HG02981 (cell line): ENCODE data around the gene MAP2.
A peak's percentile ranks its signal among the peaks of the same experiment; 100 is the strongest.
"Not testable (repeated sequence)": the region's sequence is repeated elsewhere in the genome, so short reads cannot be mapped to it uniquely, and the experiment has no call there.

ENCODE experiments used
- ATAC-seq: cut with Tn5 transposase; IDR thresholded peaks from one replicate; pipeline ENCODE4 v1.9.1; 2021; ENCODE audit warnings: mild to moderate bottlenecking, moderate library complexity; ENCODE audit not compliant: unreplicated experiment

MAP2 gene

DNA sequence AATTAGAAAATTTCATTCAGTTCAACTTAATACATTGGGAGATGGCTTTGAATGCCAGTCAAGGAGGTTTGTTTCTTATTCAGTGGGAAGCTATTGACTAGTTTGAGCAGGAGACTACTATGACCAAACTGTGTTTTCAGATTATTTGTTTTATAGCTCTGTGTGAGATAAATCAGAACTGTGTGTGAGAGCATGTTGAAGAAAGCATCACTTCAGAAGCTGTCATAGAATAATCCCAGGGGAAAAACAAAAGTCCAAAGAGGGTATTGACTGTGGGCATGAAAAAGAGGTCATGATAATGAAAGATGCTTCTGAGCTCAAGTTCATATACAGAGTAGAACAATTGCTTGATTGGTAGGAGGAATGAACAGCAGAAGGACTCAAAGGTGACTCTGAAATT lies 160.6 kb downstream of the MAP2 start:
- ATAC-seq = no peak

DNA sequence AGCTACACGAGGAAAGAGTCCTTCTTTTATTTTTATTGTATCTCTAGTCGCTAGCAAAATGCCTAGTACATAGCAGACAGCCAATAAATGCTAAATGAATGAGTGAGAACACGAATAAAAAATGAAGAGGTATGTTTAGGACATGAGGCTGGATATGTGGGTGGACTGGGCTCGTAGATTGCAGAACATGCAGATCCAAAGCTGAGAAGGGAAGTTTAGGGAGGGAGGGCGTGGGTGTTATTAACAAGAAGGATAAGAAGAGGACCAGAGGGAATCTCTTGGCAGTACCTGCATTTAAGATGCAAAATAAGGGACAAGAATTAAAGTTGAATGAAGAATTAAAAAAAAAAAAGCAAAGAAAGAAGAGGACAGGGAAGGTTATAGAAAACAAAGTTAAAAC lies 161.1 kb downstream of the MAP2 start:
- no peak for ATAC-seq

DNA sequence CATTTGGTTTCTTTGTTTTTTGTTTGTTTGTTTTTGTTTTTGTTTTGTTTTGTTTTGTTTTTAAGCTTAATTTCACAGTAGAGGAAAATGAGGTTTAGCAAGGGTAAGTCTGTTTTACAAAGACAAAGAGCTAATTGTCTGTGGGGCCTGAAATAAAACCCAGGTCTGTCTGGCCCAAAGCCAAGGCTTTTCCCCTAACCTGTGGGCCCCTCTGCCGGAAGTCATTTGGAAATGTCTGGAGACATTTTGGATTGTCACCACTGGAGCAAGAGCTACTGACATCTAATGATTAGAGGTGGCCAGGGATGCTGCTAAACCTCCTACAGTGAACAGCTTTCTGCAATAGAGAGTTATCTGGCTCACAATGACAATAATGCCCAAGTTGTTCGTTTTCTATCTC lies 167.2 kb downstream of the MAP2 start:
- ATAC-seq = no peak

DNA sequence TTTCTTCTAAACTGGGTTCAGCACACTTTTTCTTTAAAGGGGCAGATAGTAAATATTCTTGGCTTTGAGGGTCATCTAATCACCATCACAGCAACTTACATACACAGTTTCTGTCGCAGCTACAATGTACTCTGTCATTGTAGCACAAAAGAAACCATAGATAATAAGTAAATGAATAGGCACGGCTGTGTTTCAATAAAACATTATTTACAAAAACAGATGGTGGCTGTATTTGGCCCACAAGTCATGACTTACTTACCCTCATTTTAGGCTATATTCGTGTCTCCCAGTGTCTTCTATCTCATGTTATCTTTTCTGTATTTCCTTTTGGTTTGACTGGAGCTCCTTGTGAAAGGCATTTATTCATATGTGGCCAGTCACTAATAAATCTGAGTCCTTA lies 168.3 kb downstream of the MAP2 start:
- no peak for ATAC-seq

DNA sequence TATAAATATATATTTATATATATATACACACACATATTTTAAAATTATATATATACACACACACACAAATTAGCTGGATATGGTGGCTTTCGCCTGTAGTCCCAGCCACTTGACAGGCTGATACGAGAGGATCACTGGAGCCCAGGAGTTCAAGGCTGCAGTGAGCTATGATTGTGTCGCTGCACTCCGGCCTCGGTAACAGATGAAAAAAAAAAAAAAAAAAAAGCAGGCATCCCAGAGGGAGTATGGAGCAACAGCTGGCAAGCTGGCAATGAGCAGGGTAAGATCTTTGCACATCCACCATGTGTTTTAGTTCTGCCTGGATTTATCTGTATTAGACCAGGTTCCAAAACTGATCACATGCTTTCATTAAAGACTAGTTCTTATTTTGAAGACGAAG lies 170.1 kb downstream of the MAP2 start:
- ATAC-seq = no peak

DNA sequence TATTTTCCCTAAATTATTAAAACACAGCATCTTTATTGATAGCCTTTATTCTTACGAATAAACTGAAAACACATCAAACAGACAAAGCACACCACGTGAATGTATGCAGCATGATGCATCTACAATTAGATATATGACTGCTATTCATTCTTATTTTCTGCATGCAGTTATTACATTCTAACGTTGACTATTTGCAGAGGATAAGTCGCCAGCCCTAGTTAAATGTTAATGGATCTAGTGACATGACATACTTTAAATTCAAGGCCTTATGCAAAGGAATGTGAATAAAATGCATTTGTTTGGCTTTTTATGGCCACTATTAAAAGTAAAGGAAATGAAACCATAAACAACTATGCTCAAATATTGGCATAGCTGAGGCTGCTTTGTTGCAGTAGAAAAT lies 172.4 kb downstream of the MAP2 start:
- ATAC-seq = no peak

DNA sequence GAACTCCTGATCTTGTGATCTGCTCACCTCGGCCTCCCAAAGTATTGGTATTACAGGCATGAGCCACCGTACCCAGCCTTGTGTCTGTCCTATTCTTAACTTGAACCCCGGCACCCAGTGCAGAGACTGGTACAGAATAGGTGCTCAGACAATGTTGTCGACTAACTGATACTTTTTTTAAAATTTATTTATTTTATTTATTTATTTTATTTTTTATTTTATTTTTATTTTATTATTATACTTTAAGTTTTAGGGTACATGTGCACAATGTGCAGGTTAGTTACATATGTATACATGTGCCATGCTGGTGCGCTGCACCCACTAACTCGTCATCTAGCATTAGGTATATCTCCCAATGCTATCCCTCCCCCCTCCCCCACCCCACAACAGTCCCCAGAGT lies 174.4 kb downstream of the MAP2 start:
- not testable (repeated sequence) for ATAC-seq

DNA sequence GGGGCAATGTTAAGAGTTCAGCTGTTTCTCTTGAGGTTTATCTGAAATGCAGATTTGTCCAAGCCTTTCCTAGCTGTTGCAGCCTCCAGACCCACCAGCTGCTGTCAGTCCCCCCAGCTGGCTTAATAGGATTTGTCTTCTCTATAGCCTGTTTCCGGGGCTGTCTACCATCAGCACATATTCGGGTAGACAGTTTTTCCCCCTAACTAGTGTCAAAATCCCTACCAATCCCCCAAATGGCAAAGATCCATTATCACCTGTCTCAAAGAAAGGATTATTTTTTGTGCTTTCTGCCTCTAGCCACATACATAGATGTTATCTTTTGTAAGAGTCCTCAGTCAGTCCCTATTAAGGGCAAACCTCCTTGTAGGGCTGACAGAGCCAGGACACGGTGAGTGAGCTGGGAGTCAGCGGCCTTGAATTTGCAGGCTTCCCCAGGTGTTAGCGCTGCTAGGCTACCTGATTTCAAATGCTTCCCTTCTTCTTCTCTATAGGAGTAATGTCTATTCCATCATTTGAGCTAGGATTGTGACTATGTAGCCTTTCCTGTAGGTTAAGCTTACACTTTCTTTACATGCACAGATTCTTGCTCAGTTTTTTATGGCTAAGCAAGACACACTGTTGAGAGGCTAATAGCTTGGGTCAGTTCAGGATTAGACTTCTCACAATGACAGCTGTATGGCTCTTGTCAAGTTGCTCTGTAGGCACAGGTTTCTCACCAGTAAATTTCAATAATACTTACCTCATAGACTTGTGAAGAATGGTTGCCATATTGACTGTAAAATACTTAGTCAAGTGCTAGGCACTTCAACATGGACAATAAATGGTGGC lies 176.7 kb downstream of the MAP2 start:
- no peak for ATAC-seq

DNA sequence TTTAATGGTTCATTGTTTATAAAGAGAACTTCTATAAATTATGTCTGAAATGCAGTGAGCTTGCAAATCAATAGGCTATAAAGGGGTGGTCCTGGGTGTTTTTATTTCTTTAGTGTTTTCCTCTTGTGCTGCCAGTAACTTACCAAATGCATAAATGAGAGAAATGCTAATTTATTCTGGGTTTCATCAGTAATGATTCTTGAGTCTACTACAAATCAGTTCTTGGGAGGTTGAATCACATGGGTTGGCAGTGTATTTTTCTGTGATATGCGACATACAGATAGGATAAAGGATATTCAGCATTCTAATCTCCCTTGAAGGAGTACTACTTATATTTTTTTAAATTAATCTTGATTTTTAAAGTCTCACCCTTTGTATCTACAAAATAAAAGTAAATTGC lies 177.7 kb downstream of the MAP2 start:
- no peak for ATAC-seq

DNA sequence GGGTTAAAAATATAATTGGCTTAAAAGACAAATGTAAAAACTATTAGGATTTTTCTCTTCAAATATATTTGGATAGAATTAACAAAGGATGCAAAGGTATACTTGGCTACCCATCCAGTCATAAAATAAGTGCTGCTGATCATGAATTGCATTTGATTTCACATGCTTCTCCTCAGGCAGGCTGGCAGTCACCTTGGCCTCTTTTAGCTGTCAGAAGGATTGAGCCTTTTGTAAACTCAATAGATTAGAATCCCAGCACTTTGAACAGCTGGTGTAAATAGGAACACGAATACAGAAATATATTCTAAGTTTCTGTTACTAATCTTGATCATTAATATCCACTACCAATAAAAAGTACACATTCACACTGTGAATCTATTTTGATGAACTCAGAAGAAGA lies 178.4 kb downstream of the MAP2 start:
- no peak for ATAC-seq

DNA sequence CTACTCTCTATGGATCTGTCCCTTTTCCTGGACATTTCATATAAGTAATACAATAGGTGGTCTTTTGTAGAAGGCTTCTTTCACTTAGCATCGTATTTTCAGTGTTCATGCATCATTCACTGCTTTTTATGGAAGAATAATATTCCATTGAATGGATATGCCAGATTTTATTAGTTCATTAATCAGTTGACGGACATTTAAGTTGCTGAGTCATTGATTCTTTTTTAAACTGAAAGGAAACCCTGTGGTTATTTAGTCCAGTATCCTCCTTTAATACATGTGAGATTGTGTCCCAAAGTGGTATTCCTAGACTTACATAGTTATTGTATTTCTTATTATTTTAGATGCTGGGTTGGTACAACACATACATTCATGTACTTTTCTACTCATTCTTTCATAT lies 185.7 kb downstream of the MAP2 start:
- no peak for ATAC-seq

DNA sequence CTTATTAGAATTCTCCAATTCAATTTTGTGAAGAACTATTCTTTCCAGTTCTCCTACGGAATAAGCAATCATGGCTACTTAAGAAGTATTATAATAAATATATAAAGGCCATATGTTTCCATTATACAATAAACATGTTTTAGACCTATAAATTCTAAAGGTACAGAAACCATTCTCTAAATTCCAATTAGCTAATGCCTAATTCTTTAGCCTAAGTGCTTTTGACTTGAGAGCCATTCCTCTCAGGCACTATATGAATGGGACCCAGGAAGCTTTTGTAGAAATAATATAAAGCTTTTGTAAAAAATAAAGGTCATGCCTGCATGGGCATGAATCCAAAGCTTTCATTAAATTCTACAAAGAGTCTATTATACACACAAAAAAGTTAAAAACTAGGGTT lies 186.8 kb downstream of the MAP2 start:
- ATAC-seq = no peak

DNA sequence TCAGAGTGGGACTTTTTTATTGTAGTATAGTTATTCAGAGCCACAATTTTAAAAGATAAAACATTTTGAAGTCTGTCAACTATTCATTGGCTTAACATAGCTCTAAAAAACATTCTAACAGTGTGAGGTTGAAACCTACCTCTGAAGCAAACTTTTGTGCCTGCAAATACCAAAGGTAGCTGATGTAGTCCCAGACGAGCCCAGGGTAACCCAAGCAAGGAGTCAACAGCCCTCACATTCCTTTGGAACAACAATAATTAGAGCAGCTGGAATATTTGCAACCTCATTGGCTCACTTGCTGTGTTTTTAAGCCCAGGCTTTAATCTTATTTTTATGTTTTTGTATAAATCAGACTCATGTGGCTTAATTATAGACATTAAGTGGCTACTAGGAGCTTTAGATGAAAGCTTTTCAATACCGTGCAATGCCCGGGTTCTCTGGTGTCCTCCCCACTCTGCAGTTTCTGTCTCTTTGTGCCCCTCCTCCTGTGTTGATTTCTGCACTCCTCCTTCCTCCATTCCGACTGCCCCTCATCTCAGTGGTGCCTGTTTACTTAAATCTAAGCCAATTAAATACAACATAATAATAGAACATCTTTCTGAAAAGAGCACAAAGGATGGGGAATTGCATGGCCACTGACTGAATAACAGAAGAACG lies 189.9 kb downstream of the MAP2 start:
- no peak for ATAC-seq

DNA sequence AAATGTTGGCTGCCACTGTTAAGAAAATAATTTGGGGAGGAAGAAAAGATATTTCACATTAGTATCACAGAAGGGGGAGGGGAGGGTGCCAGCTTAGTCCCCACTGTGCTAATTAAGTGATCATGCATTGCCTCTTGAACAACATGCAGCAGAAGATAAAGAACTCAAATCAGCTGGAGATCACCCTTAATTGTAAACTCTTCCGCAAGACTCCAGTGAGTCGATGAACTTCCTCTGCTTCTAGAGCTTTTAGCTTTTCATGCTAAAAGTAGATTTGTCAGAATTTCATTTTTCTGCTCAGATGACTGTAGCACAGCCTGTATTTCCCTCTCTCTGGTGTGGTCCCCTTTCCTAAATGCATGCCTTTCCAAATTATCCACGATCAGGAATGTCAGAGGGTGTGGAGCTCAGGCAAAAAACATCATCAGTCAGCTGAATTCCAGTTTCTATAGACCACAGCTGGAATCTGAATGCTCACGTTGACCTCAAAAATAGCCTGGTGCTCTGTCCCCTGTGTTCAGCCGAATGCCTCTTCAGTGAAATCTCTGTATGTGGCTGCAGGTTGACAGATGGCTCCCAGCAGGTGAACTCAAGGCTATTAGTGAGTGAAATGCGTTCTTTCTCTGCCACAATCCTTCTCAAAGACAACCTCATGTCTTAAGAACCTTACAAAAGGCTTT lies 191.0 kb downstream of the MAP2 start:
- no peak for ATAC-seq

DNA sequence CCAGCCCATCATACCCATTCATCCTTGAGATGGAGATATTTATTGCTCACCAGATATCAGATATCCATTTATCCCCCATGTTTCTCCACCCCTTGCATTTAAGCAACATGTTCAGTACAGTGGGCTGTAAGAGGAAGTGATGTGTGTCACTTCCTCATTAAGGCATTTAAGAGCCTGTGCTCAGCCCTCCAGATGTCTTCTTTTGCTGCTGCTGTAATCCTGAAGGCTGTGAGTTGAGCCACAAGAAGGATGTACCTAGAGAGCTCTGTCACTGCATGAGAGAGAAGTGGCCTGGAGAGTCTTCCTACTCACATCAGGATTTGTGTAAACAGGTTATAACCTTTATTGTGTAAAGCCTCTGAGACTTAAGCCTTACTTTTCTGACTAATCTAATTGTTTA lies 195.9 kb downstream of the MAP2 start:
- ATAC-seq = peak; percentile 70

DNA sequence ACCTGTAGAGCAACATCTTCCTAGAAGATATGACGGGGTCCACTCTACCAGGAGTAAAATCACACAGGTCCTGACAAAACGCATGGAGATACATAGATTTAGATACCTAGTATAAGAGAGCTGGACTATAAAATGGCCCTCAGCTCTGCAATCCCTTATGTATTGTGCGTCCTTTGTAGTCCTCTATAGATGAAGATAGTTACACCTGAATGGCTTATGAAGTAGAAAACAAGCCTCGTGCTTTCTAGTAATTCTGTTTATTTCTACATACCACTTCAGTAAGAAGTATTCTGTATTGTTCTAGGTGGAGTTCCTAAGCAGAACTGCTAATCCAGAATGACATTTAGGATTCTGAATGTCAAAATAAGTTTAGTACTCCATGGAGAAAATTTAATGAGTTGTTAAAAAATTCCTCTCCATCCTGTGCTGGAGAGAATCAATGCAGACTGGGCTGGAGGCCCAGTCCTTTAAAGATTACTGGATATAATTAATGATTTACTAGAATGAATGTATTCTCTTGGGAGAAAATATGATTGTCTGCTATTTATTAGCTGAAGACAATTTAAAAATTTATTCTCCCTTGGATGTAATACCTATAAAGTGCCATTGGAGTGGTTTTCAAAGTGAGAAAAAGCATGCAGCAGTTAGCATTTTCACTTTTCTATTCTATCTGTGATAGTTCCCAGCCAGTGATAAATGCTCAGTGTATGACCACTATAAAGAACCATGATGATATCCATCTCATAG lies 200.5 kb downstream of the MAP2 start:
- no peak for ATAC-seq

DNA sequence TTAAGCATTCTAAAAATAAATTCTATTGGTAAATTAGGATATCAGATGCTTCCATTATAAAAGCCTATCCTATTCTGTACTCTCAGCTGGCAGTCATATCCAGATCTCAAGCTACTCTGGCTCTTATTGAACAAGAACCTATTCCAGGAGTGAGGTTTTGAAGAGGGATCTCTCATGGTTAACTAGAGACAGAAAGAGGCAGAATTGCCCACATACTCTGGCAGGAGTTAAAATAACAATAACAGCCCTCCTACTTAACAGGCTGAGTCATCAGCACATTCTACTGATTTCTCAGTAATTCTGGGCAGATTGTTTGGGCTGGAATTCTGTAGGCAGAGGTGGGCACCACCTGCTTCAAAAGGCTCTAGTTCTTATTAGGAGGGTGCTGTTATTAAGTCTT lies 205.8 kb downstream of the MAP2 start:
- no peak for ATAC-seq

DNA sequence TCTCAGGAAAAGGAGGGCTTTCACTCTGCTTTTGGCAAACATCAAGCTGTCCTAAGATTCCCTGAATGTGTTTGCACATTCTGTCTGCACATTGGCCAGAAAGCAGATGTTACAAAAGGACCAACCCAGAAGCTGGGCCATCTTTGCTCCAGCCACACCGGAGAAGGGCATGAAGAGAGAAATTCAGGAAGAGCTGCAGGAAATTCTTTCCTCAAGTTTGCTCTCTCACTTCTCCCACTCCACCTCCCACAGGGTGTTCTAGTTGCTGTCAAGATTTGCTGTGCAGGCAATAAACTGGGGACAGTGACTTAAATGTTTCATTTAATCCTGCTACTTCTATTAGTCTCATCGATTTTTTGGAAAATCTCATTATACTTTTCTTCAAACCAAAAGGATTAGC lies 210.1 kb downstream of the MAP2 start:
- no peak for ATAC-seq

DNA sequence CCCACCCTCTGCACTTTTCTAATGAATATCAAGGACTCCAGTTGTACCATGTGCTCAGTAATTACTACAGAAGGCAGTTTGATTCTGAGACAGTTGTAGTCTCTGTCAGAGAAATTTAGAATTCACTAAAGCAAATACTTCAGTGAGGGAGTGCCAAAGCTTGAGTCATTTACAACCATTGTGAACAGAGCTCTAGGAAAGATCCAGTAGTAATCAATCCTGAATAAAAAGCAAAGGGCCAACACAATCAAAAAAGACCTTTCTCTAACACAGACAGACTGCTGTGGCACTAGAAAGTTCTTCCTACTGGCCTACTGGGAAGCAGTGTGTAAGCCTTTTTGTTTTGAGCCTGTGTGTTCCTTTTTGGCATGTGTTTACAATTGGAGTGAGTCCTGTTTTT lies 212.2 kb downstream of the MAP2 start:
- ATAC-seq = no peak

DNA sequence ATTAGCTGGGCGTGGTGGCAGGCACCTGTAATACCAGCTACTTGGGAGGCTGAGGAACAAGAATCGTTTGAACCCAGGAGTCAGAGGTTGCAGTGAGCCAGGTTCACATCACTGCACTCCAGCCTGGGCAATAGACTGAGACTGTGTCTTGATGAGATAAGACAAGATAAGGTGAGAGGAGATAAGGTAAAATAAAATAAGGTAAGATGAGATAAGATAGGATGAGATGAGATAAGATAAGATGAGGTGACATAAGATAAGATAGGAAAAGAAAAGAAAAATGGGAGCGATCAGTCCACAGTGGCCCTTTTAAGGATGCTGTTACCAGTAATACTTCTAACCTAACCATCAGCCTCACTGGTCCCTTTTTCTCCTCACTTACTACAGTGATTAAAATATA lies 213.4 kb downstream of the MAP2 start:
- no peak for ATAC-seq

DNA sequence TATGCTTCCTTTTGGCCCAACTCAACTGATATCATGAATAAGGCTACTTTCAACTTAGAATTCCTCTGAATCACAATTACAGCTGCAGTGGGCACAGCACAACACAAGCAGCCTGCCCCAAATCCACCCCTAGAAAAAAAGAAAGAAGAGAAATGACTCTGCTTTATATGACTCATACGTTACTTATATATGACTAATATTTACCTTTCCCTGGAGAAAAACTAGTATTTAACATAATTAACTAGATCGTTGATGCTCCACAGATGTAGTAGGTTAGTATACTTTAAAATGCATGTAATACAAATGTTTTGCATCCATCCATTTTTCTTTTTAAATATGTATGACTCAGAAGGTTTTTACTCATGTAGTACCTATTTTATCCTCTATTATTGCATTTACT lies 214.5 kb downstream of the MAP2 start:
- no peak for ATAC-seq
